ENCODE results near the gene CEMP1.

CEMP1 gene

DNA sequence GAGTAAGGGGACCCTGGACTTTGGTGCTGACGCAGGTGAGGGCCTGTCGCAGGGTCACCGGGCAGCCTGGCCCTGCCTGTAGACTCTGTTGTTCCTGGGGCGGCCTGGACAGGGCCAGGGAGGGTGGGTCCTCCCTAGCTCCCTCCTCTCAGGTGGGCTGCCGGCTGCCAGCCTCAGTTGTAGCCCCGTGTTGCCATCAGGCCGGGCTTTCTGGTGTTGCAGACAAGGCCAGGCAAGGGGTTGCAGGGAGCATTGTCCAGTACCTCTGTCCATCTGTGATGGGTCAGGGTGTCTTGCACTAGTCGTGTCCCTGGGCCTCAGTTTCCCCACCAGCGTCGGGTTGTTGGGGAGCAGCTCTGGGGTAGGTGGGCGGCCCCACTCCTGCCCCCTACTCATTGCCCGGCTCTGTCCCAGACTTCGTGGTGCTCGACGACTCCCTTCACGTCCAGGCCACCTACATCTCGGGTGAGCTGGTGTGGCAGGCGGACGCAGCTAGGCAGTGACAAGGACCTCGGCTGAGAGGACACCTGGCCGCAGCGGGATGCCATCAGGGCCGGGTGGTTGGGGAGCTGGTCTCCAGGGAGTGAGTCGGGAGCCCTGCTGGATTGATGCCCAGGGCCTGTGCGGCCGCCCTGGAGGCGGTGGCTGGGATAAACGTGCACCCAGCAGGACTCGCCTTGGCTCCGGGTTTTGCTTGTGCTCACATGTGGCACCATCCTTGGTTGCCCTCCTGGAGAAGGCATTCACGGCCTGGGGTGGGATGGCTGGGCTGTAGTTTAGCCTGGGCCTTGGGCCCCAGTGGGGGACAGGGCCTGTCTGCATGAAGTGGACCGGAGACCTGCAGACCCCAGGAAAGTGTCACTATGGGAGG lies 1.9 kb downstream of the CEMP1 start:
- Histone ChIP-seq H3K79me2 (ENCODE audit: insufficient read depth, low read depth) (no peaks in the 10 kb centered on the region), H3K4me2 (no peak overlapping the region), H2AFZ (ENCODE audit: low read depth) (no peak overlapping the region), H3K36me3 (ENCODE audit: insufficient read depth) (no peaks in the 10 kb centered on the region), H3K27me3 (ENCODE audit: insufficient read depth, low read depth) (no peaks in the 10 kb centered on the region), H3K4me3 (IDR thresholded peaks at IDR 0.05; ENCODE audit: insufficient read depth, low read depth, low read length) (no peak overlapping the region), H3K27ac (no peak overlapping the region), H3K4me1 (ENCODE audit: low read depth, poor library complexity, severe bottlenecking) (peaks cover 16% of the 10 kb centered on the region), H4K20me1 (ENCODE audit: insufficient read depth) (no peaks in the 10 kb centered on the region), H3K9ac (no peak overlapping the region)
- TF ChIP-seq CTCF (conservative IDR thresholded peaks at IDR 0.05; ENCODE audit: low read depth, low read length) = no peak

- Histone ChIP-seq H3K27me3 (ENCODE audit: insufficient read depth, low read depth) (no peaks in the 10 kb centered on the region), H3K4me1 (ENCODE audit: low read depth, poor library complexity, severe bottlenecking) (peaks cover 13% of the 10 kb centered on the region), H3K36me3 (ENCODE audit: insufficient read depth) (no peaks in the 10 kb centered on the region), H3K9ac (no peak overlapping the region), H4K20me1 (ENCODE audit: insufficient read depth) (no peaks in the 10 kb centered on the region), H3K4me2 (no peak overlapping the region), H3K27ac (no peak overlapping the region), H3K4me3 (IDR thresholded peaks at IDR 0.05; ENCODE audit: insufficient read depth, low read depth, low read length) (no peak overlapping the region), H3K79me2 (ENCODE audit: insufficient read depth, low read depth) (no peaks in the 10 kb centered on the region), H2AFZ (ENCODE audit: low read depth) (no peak overlapping the region)
- no peak for TF ChIP-seq CTCF (conservative IDR thresholded peaks at IDR 0.05; ENCODE audit: low read depth, low read length)
Measured at GRCh38 chr16:2528161-2529060, 2.8 kb downstream of the CEMP1 start.

GRCh38 chr16:2527784-2528100 lies 3.5 kb downstream of the CEMP1 start:
- Histone ChIP-seq H3K27me3 (ENCODE audit: insufficient read depth, low read depth) (no peaks in the 10 kb centered on the region), H3K79me2 (ENCODE audit: insufficient read depth, low read depth) (no peaks in the 10 kb centered on the region), H2AFZ (ENCODE audit: low read depth) (no peak overlapping the region), H4K20me1 (ENCODE audit: insufficient read depth) (no peaks in the 10 kb centered on the region), H3K27ac (no peak overlapping the region), H3K9ac (no peak overlapping the region), H3K4me1 (ENCODE audit: low read depth, poor library complexity, severe bottlenecking) (peaks cover 8% of the 10 kb centered on the region), H3K36me3 (ENCODE audit: insufficient read depth) (no peaks in the 10 kb centered on the region), H3K4me3 (IDR thresholded peaks at IDR 0.05; ENCODE audit: insufficient read depth, low read depth, low read length) (no peak overlapping the region), H3K4me2 (no peak overlapping the region)
- TF ChIP-seq CTCF (conservative IDR thresholded peaks at IDR 0.05; ENCODE audit: low read depth, low read length) = no peak

GRCh38 chr16:2527071-2527783 lies 4.0 kb downstream of the CEMP1 start:
- Histone ChIP-seq H3K27ac (no peak overlapping the region), H3K4me2 (no peak overlapping the region), H3K79me2 (ENCODE audit: insufficient read depth, low read depth) (peaks cover 3% of the 10 kb centered on the region), H3K9ac (no peak overlapping the region), H3K27me3 (ENCODE audit: insufficient read depth, low read depth) (no peaks in the 10 kb centered on the region), H3K36me3 (ENCODE audit: insufficient read depth) (no peaks in the 10 kb centered on the region), H3K4me3 (IDR thresholded peaks at IDR 0.05; ENCODE audit: insufficient read depth, low read depth, low read length) (no peak overlapping the region), H4K20me1 (ENCODE audit: insufficient read depth) (no peaks in the 10 kb centered on the region), H2AFZ (ENCODE audit: low read depth) (no peak overlapping the region), H3K4me1 (ENCODE audit: low read depth, poor library complexity, severe bottlenecking) (peaks cover 8% of the 10 kb centered on the region)
- no peak for TF ChIP-seq CTCF (conservative IDR thresholded peaks at IDR 0.05; ENCODE audit: low read depth, low read length)

All from KMS-11 (cell line).